Measurements from ENCODE around the gene TMEM91. TPM values are rescaled to one million over a fixed set of nuclear protein-coding genes. Genes with fewer than 3 reads are reported as not detected.

The TMEM91 gene
- total and polyA plus RNA-seq, 2 of the 8 experiments (the other 6 are each of a cell fraction or from before 2014, with no cell fraction given): 5.3 to 7.4 TPM

GRCh38 chr19:41403181-41403970 lies 27.0 kb downstream of the TMEM91 start (continued):
- TF ChIP-seq CHD7 (IDR thresholded peaks at IDR 0.05; ENCODE audit: insufficient replicate concordance, low read length): no peak
- no peak for TF ChIP-seq CTCF (IDR thresholded peaks at IDR 0.05; ENCODE audit: control extremely low read depth in 1 of 3, insufficient read depth in 1 of 3, low read depth in 1 of 3, low read length in 3 of 3)
- no peak for TF ChIP-seq SRF (IDR thresholded peaks at IDR 0.05; ENCODE audit: low read depth, low read length)
- TF ChIP-seq EZH2 (IDR thresholded peaks at IDR 0.05; ENCODE audit: low read depth, low read length, severe bottlenecking): no peak
- TF ChIP-seq TAF7 (optimal IDR thresholded peaks at IDR 0.05; ENCODE audit: borderline replicate concordance, low read depth, low read length): no peak
- no peak for TF ChIP-seq SAP30 (IDR thresholded peaks at IDR 0.05; ENCODE audit: insufficient read depth, insufficient replicate concordance, low read length)
- TF ChIP-seq HDAC6 (IDR thresholded peaks at IDR 0.05; ENCODE audit: low read depth, low read length): no peak

Measured in H1 (cell line).